SH-SY5Y (cell line): ENCODE data around the gene NUF2.

ENCODE experiments used
- GATA2 ChIP-seq: IDR thresholded peaks from 2 replicates; pipeline ENCODE4 v1.6.1; 2011; ENCODE audit warnings: mild to moderate bottlenecking, low read depth, low read length
- GATA3 ChIP-seq: IDR thresholded peaks from 2 replicates; pipeline ENCODE4 v1.6.1; 2011; ENCODE audit warnings: low read depth, mild to moderate bottlenecking, low read length, moderate library complexity

GRCh38 chr1:163366555-163366954 is 44.8 kb downstream of the NUF2 start:
- TF ChIP-seq GATA2: no peak
- no peak for TF ChIP-seq GATA3
